Mucosa of rectum (tissue), 2 donors: ENCODE results near the gene PTGR1.
A peak's percentile ranks its signal among the peaks of the same experiment; 100 is the strongest.

ENCODE experiments used
- H3K27ac ChIP-seq, 2 donors: one replicate each; pipeline ENCODE4 v1.7.0; 2013; ENCODE audit warnings: inconsistent platforms in 2 of 2, low read depth in 2 of 2, low read length in 2 of 2
- H3K27me3 ChIP-seq, 2 donors: one replicate each; pipeline ENCODE4 v1.7.0; 2013; ENCODE audit warnings: low read length in 2 of 2; ENCODE audit not compliant: control insufficient read depth in 2 of 2, insufficient read depth in 2 of 2
- H3K36me3 ChIP-seq, 2 donors: one replicate each; pipeline ENCODE4 v1.7.0; 2013; ENCODE audit warnings: low read length in 2 of 2; ENCODE audit not compliant: control insufficient read depth in 2 of 2, insufficient read depth in 2 of 2
- H3K4me1 ChIP-seq, 2 donors: one replicate each; pipeline ENCODE4 v1.7.0; 2013; ENCODE audit warnings: low read length in 2 of 2, mild to moderate bottlenecking in 1 of 2; ENCODE audit not compliant: control insufficient read depth in 2 of 2, insufficient read depth in 2 of 2
- H3K4me3 ChIP-seq, 2 donors: one replicate each; pipeline ENCODE4 v1.7.0; 2013; ENCODE audit warnings: low read length in 2 of 2
- H3K9ac ChIP-seq, 2 donors: one replicate each; pipeline ENCODE4 v1.7.0; 2013; ENCODE audit warnings: low read length in 2 of 2, low read depth in 1 of 2, mild to moderate bottlenecking in 1 of 2
- H3K9me3 ChIP-seq, 2 donors: one replicate each; pipeline ENCODE4 v1.7.0; 2013; ENCODE audit warnings: low read length in 2 of 2; ENCODE audit not compliant: control insufficient read depth in 2 of 2
- donor health status: healthy.
- donor health status: Normal muscosa, but diverticular disease.

Gene PTGR1

GRCh38 chr9:111599092-111599954, at the start of gene PTGR1:
TSS of gene PTGR1 (minus strand) at chr9:111599647. CDS start at chr9:111597422, 2,225 bp downstream.
- H3K4me1 ChIP-seq = peaks cover 0 to 5% of the 10 kb centered on the region in 2 donors
- H3K36me3 ChIP-seq = peaks cover 6 to 9% of the 10 kb centered on the region in 2 donors
- peak within 1 kb of the TSS; percentile 77 to 86 for H3K4me3 ChIP-seq
- no peaks in the 10 kb centered on the region for H3K9me3 ChIP-seq
- peak within 1 kb of the TSS; percentile 82 to 84 for H3K27ac ChIP-seq
- peak within 1 kb of the TSS; percentile 68 to 80 for H3K9ac ChIP-seq
- no peaks in the 10 kb centered on the region for H3K27me3 ChIP-seq

DNA sequence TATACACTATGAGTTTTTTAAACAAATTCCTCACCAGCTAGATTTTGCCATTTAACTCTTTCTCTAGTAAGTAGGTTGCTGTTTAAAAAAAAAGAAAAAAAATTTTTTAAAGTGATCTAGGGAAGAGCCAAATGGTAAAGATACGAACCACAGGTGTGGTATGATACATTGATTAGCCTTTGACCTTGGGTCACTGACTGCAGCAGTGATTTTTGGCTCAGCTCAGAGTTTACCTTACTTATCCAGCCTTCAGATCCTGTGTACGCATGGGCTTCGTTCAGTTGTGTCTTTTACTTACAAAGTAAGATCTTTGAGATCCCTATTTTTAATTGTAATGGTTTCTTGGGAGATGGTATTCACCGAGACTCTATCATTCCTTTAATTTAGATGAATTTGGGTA, 49.6 kb upstream of the PTGR1 start:
- no peak overlapping the region for H3K9ac ChIP-seq
- H3K9me3 ChIP-seq = no peaks in the 10 kb centered on the region
- no peak overlapping the region for H3K27ac ChIP-seq
- H3K36me3 ChIP-seq = peaks cover 19 to 26% of the 10 kb centered on the region in 2 donors
- H3K27me3 ChIP-seq = no peaks in the 10 kb centered on the region
- H3K4me3 ChIP-seq = no peak overlapping the region
- H3K4me1 ChIP-seq = no peaks in the 10 kb centered on the region

GRCh38 chr9:111648066-111648465, 48.6 kb upstream of the PTGR1 start:
- Histone ChIP-seq H3K4me3 (no peak overlapping the region), H3K4me1 (no peaks in the 10 kb centered on the region), H3K27me3 (no peaks in the 10 kb centered on the region), H3K27ac (no peak overlapping the region), H3K36me3 (peaks cover 14 to 24% of the 10 kb centered on the region in 2 donors), H3K9ac (no peak overlapping the region), H3K9me3 (no peaks in the 10 kb centered on the region)

GRCh38 chr9:111646417-111646816, 47.0 kb upstream of the PTGR1 start:
- Histone ChIP-seq H3K36me3 (peaks cover 18 to 26% of the 10 kb centered on the region in 2 donors), H3K27me3 (no peaks in the 10 kb centered on the region), H3K9me3 (no peaks in the 10 kb centered on the region), H3K4me1 (no peaks in the 10 kb centered on the region), H3K9ac (no peak overlapping the region), H3K27ac (no peak overlapping the region), H3K4me3 (no peak overlapping the region)

DNA sequence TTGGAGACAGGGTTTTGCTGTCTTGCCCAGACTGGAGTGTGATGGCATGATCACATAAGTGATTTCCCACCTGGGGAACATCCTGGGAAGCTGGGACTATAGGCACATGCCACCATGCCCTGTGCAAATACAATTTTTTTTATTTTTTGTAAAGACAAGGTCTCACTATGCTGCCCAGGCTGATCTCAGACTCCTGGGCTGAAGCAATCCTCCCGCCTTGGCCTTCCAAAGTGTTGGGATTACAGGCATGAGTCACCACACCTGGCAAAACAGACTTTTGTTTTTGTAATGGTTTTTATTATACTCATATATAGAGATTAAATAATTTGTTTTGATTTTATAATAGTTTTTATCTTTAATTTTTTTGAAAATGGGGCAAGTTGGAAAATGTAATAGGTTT, 46.4 kb upstream of the PTGR1 start:
- H3K4me3 ChIP-seq = no peak overlapping the region
- peaks cover 18 to 26% of the 10 kb centered on the region in 2 donors for H3K36me3 ChIP-seq
- H3K27ac ChIP-seq = no peak overlapping the region
- no peaks in the 10 kb centered on the region for H3K4me1 ChIP-seq
- H3K27me3 ChIP-seq = no peaks in the 10 kb centered on the region
- no peak overlapping the region for H3K9ac ChIP-seq
- H3K9me3 ChIP-seq = no peaks in the 10 kb centered on the region

DNA sequence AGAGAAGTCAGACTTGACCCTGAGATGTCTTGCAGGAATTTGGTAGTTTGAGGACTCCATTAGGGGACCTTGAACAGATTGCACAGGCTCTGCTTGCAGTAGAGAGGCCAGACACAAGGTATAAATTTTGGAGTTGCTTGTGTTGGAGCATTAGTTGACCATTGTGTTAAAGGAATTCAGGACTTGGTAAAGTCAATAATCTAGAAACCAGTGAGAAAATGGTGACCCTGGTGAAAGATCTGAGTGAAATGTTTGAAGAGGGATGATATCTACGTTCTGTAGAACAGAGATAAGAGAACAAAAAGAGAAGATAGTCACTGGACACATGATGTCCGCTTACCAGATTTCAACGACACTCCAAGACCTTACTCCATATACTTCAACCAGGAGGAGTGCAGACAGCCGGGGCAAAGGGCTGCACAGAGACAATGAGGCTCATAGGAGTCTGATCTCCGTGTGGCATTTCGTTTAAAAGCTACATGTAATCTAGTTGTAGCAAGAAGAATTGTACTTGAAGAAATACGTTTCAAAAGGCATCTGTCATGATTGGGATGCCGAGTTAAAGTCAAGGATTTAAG, 44.8 kb upstream of the PTGR1 start:
- no peaks in the 10 kb centered on the region for H3K27me3 ChIP-seq
- no peak overlapping the region for H3K27ac ChIP-seq
- no peak overlapping the region for H3K4me3 ChIP-seq

GRCh38 chr9:111637421-111637950, 38.0 kb upstream of the PTGR1 start:
- H3K36me3 ChIP-seq = no peaks in the 10 kb centered on the region
- no peaks in the 10 kb centered on the region for H3K9me3 ChIP-seq
- no peak overlapping the region for H3K9ac ChIP-seq
- H3K27me3 ChIP-seq = no peaks in the 10 kb centered on the region
- H3K27ac ChIP-seq = no peak overlapping the region
- no peak overlapping the region for H3K4me3 ChIP-seq
- H3K4me1 ChIP-seq = peaks cover 9 to 10% of the 10 kb centered on the region in 2 donors

More for the DNA sequence above, 44.8 kb upstream of the PTGR1 start:
- no peak overlapping the region for H3K9ac ChIP-seq
- peaks cover 12 to 17% of the 10 kb centered on the region in 2 donors for H3K36me3 ChIP-seq
- no peaks in the 10 kb centered on the region for H3K9me3 ChIP-seq
- H3K4me1 ChIP-seq = no peaks in the 10 kb centered on the region

GRCh38 chr9:111634860-111635259, 35.4 kb upstream of the PTGR1 start:
- H3K4me3 ChIP-seq = no peak overlapping the region
- no peaks in the 10 kb centered on the region for H3K9me3 ChIP-seq
- peaks cover 20 to 21% of the 10 kb centered on the region in 2 donors for H3K4me1 ChIP-seq
- no peaks in the 10 kb centered on the region for H3K36me3 ChIP-seq
- H3K27ac ChIP-seq = no peak overlapping the region
- no peaks in the 10 kb centered on the region for H3K27me3 ChIP-seq
- H3K9ac ChIP-seq = no peak overlapping the region

DNA sequence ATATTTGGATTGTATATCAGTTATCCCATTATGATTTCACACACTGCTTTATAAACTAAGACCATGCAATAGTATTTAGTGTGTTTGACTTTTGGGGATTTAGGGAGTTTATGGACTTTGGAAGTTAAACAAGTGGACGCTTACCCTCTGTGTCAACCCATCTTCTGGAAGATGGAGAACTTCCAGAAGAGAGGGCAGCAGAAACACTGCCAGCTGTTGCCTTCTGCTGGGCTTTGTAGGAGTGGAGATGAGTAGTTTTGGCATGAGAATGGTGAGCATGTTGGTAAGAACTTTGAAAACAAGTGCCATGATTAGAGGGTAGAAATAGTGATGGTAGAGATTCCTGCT, 33.9 kb upstream of the PTGR1 start:
- H3K9ac ChIP-seq = no peak overlapping the region
- H3K4me3 ChIP-seq = no peak overlapping the region
- H3K36me3 ChIP-seq = no peaks in the 10 kb centered on the region
- no peak overlapping the region for H3K27ac ChIP-seq
- H3K4me1 ChIP-seq = peaks cover 20 to 21% of the 10 kb centered on the region in 2 donors
- no peaks in the 10 kb centered on the region for H3K9me3 ChIP-seq
- no peaks in the 10 kb centered on the region for H3K27me3 ChIP-seq

- H3K27ac ChIP-seq = peak overlapping the region in 1 of 2 donors; percentile 90
- peak overlapping the region in 1 of 2 donors; percentile 5 for H3K9ac ChIP-seq
- H3K36me3 ChIP-seq = no peaks in the 10 kb centered on the region
- H3K4me1 ChIP-seq = peaks cover 20 to 21% of the 10 kb centered on the region in 2 donors
- no peaks in the 10 kb centered on the region for H3K27me3 ChIP-seq
- peak overlapping the region; percentile 85 to 92 for H3K4me3 ChIP-seq
- no peaks in the 10 kb centered on the region for H3K9me3 ChIP-seq
These were observed 33.4 kb upstream of the PTGR1 start for GRCh38 chr9:111632695-111633388.
